Nephron (organoid): Measurements from ENCODE around the gene PAGE3.

ENCODE experiments used
- H3K27ac Mint-ChIP-seq, 3 experiments: 2 replicates each; pipeline ENCODE4 v1.8.0; 2020; ENCODE audit warnings: mixed read lengths in 3 of 3, mild to moderate bottlenecking in 2 of 3, moderate library complexity in 1 of 3
- H3K27me3 Mint-ChIP-seq: 2 replicates; pipeline ENCODE4 v1.8.0; 2021; ENCODE audit warnings: low read depth, mild to moderate bottlenecking, moderate library complexity, mixed read lengths
- H3K36me3 Mint-ChIP-seq: 2 replicates; pipeline ENCODE4 v1.8.0; 2020; ENCODE audit warnings: low read depth, mixed read lengths
- H3K4me1 Mint-ChIP-seq: 2 replicates; pipeline ENCODE4 v1.8.0; 2020; ENCODE audit warnings: mixed read lengths
- H3K4me3 Mint-ChIP-seq, 3 experiments: 2 replicates each; pipeline ENCODE4 v1.8.0; 2020; ENCODE audit warnings: mild to moderate bottlenecking in 3 of 3, mixed read lengths in 3 of 3, moderate library complexity in 2 of 3
- H3K9me3 Mint-ChIP-seq: 2 replicates; pipeline ENCODE4 v1.8.0; 2020; ENCODE audit warnings: mixed read lengths
- TF ChIP-seq, protein P1 (sequence below), 3 experiments: fragments of 200-600 bp; sonication (generic); IDR thresholded peaks; one replicate each; pipeline ENCODE4 v1.5.0; 2021; ENCODE audit warnings: antibody characterized with exemption in 3 of 3; ENCODE audit not compliant: unreplicated experiment in 3 of 3

The PAGE3 gene, protein sequence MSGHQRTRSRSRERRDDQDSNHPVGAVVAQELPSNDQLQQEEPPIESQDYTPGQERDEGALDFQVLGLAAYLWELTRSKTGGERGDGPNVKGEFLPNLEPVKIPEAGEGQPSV

DNA sequence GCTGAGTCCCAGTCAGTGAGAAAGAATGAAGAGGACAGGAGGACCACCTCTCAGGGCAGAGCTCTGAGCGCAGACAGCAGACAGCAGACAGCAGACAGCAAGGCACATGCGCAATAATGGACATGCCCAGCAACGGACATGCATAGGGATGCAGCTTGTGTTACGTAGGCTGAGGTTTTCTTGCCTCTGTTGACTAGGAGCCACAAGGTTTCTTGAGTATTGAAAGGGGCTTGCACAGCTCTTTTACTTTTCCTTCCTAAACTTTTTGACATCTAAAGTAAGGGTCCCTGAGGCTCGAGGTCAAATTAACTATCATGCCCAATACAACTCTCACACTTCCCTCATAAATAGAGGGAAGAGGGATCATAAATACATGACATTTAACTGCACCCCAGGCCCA lies at the start of gene PAGE3:
TSS of gene PAGE3 (minus strand) at position 101 of the 400 bp plus-strand sequence. CDS start 1,013 bp downstream, outside the sequence.
- Mint-ChIP-seq H3K27ac (no peak within 1 kb of the TSS), H3K4me1 (no peaks in the 10 kb centered on the region), H3K4me3 (no peak within 1 kb of the TSS), H3K27me3 (no peaks in the 10 kb centered on the region), H3K36me3 (no peaks in the 10 kb centered on the region), H3K9me3 (peaks cover 8% of the 10 kb centered on the region)
- TF ChIP-seq, protein P1, sequence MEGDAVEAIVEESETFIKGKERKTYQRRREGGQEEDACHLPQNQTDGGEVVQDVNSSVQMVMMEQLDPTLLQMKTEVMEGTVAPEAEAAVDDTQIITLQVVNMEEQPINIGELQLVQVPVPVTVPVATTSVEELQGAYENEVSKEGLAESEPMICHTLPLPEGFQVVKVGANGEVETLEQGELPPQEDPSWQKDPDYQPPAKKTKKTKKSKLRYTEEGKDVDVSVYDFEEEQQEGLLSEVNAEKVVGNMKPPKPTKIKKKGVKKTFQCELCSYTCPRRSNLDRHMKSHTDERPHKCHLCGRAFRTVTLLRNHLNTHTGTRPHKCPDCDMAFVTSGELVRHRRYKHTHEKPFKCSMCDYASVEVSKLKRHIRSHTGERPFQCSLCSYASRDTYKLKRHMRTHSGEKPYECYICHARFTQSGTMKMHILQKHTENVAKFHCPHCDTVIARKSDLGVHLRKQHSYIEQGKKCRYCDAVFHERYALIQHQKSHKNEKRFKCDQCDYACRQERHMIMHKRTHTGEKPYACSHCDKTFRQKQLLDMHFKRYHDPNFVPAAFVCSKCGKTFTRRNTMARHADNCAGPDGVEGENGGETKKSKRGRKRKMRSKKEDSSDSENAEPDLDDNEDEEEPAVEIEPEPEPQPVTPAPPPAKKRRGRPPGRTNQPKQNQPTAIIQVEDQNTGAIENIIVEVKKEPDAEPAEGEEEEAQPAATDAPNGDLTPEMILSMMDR (IDR thresholded peaks at IDR 0.05; ENCODE audit: unreplicated experiment in 3 of 3): no peak

DNA sequence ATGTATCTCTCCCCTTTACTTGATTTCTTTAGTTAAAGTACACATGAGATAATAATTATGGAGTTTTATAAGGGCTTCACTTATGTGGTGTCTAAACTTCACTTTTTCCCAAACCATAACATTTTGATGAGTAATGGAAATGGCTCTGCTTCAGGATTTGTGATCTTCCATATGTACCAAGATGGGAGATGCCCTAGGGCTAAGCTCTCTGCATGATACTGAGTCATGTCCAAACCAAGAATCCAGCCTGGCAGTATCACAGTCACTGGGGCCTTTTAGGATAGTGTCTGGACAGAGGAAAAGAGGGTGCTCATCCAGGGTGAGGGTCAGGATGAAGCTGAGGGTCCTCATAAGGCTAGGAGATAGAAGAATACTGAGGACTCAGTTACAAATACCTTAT lies 47.9 kb upstream of the PAGE3 start:
- H3K27ac Mint-ChIP-seq: no peak overlapping the region
- H3K9me3 Mint-ChIP-seq: peaks cover 37% of the 10 kb centered on the region
- TF ChIP-seq, protein P1 (IDR thresholded peaks at IDR 0.05; ENCODE audit: unreplicated experiment in 3 of 3): no peak
- no peak overlapping the region for H3K4me3 Mint-ChIP-seq
- H3K36me3 Mint-ChIP-seq: no peaks in the 10 kb centered on the region
- no peaks in the 10 kb centered on the region for H3K27me3 Mint-ChIP-seq
- H3K4me1 Mint-ChIP-seq: no peaks in the 10 kb centered on the region

DNA sequence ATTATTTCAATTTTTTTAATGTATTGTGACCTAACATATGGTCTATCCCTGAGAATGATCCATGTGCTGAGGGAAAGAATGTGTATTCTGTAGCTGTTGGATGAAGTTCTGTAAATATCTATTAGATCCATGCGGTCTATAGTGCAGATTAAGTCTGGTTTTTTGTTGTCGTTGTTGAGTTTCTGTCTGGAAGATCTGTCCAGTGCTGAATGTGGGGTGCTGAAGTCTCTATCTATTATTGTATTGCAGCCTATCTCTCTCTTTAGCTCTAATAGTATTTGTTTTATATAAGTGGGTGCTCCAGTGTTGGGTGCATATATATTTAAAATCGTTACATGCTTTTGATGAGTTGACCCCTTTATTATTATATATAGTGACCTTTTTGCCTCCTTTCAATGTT lies 26.2 kb upstream of the PAGE3 start:
- H3K36me3 Mint-ChIP-seq: no peaks in the 10 kb centered on the region
- peaks cover 25% of the 10 kb centered on the region for H3K9me3 Mint-ChIP-seq
- no peak overlapping the region for H3K27ac Mint-ChIP-seq
- H3K27me3 Mint-ChIP-seq: no peaks in the 10 kb centered on the region
- TF ChIP-seq, protein P1 (IDR thresholded peaks at IDR 0.05; ENCODE audit: unreplicated experiment in 3 of 3): no peak
- H3K4me1 Mint-ChIP-seq: no peaks in the 10 kb centered on the region
- H3K4me3 Mint-ChIP-seq: no peak overlapping the region

DNA sequence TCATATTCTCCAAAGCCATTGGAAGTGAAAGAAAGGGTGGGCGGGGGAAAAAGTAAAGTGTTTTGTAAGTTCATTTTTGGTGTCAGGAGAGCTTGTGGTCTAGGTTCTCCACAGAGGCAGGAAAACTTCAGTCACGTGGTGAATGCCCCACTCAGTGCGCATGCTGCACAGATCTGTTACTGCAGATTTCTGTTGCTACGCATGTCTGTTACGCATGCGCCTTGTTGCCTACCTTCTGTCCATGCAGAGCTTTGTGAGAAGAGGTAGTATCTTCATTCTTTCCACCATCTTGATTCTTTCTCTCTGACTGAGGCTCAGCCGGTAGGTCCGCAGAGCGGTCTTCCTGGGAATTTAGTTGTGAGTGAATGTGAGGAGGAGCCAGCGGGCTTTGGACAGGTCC lies 15.1 kb upstream of the PAGE3 start:
- H3K4me1 Mint-ChIP-seq: no peaks in the 10 kb centered on the region
- H3K9me3 Mint-ChIP-seq: peaks cover 11% of the 10 kb centered on the region
- no peak overlapping the region for H3K27ac Mint-ChIP-seq
- H3K36me3 Mint-ChIP-seq: no peaks in the 10 kb centered on the region
- no peak overlapping the region for H3K4me3 Mint-ChIP-seq
- TF ChIP-seq, protein P1 (IDR thresholded peaks at IDR 0.05; ENCODE audit: unreplicated experiment in 3 of 3): no peak
- H3K27me3 Mint-ChIP-seq: no peaks in the 10 kb centered on the region

DNA sequence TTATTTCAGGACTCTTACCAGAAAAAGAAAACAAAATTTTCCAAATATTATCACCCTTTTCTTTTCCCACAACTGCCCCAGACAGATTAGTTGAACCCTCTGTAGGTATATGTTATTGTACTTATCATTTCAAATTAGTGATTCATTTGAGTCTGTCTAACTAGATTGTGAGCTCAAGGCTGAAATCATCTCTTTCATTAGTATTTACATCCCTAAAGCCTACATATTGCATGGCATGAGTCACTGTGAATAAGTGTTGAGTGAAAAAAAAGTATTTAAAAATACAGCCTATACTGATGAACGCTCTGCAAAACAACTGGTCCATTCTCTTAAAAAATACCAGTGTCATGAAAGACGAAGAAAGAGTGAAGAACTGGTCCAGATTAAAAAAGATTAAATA lies 3.9 kb downstream of the PAGE3 start:
- no peak overlapping the region for H3K27ac Mint-ChIP-seq
- H3K9me3 Mint-ChIP-seq: no peaks in the 10 kb centered on the region
- no peaks in the 10 kb centered on the region for H3K27me3 Mint-ChIP-seq
- H3K36me3 Mint-ChIP-seq: no peaks in the 10 kb centered on the region
- TF ChIP-seq, protein P1 (IDR thresholded peaks at IDR 0.05; ENCODE audit: unreplicated experiment in 3 of 3): no peak
- no peak overlapping the region for H3K4me3 Mint-ChIP-seq
- no peaks in the 10 kb centered on the region for H3K4me1 Mint-ChIP-seq

DNA sequence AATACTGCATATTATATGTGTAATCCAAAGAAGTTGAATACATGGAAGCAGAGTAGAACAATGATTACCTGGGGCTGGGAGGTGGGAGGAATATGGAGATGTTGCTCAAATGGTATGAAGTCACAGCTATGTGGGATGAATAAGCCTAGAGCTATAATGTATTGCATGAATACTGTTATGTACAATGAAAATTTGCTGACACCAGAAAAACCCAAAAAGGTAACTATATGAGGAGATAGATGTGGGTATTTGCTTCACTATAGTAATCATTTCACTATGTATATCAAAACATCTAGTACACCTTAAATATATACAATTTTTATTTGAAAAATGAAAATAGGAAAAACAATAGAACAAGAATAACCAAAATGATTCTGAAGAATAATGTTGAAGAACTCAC lies 11.2 kb downstream of the PAGE3 start:
- no peaks in the 10 kb centered on the region for H3K4me1 Mint-ChIP-seq
- H3K4me3 Mint-ChIP-seq: no peak overlapping the region
- TF ChIP-seq, protein P1 (IDR thresholded peaks at IDR 0.05; ENCODE audit: unreplicated experiment in 3 of 3): no peak
- no peaks in the 10 kb centered on the region for H3K27me3 Mint-ChIP-seq
- peaks cover 15% of the 10 kb centered on the region for H3K9me3 Mint-ChIP-seq
- no peaks in the 10 kb centered on the region for H3K36me3 Mint-ChIP-seq
- no peak overlapping the region for H3K27ac Mint-ChIP-seq
